Hematopoietic multipotent progenitor cell (in vitro differentiated cells): Measurements from ENCODE around the gene METAP2. TPM values are rescaled to one million over a fixed set of nuclear protein-coding genes. Genes with fewer than 3 reads are reported as not detected.
A peak's percentile ranks its signal among the peaks of the same experiment; 100 is the strongest.
"Not testable (repeated sequence)": the region's sequence is repeated elsewhere in the genome, so short reads cannot be mapped to it uniquely, and the experiment has no call there.

ENCODE experiments used
- DNase-seq, 3 donors: peaks; one replicate each; pipeline ENCODE4 v3.0.0-alpha.2; 2011 to 2015; ENCODE audit warnings: low read depth in 2 of 3, low spot score in 2 of 3
- total RNA-seq: library from RNA; depleted of rRNA; stranded (reverse); fragments of >200 nt; gene quantifications from one replicate; pipeline ENCODE4 v1.2.3, GENCODE V29; 2012

Gene METAP2
- total RNA-seq, 1 donor, result 20.5 TPM

- DNase-seq, result no peak
These were observed 11.9 kb upstream of the METAP2 start for GRCh38 chr12:95462081-95462480.

- no peak for DNase-seq
These were observed 11.4 kb upstream of the METAP2 start for GRCh38 chr12:95462551-95462950.

GRCh38 chr12:95463050-95463449, 10.9 kb upstream of the METAP2 start:
- DNase-seq, result no peak

GRCh38 chr12:95463776-95464175, 10.2 kb upstream of the METAP2 start:
- DNase-seq, result not testable (repeated sequence)

- no peak for DNase-seq
These were observed 8.7 kb upstream of the METAP2 start for GRCh38 chr12:95465275-95465674.

GRCh38 chr12:95470300-95470699, 3.7 kb upstream of the METAP2 start:
- DNase-seq, result no peak

- DNase-seq, result peak; percentile 31 to 48 (median 44)
These were observed 595 bp upstream of the METAP2 start for GRCh38 chr12:95473231-95473883.

GRCh38 chr12:95474660-95474958, 657 bp downstream of the METAP2 start:
- no peak for DNase-seq

GRCh38 chr12:95480230-95480629, 6.3 kb downstream of the METAP2 start:
- DNase-seq, result peak in 1 of 3 donors; percentile 6

GRCh38 chr12:95481072-95481471, 7.1 kb downstream of the METAP2 start:
- DNase-seq, result peak in 1 of 3 donors; percentile 3

GRCh38 chr12:95481888-95482287, 7.9 kb downstream of the METAP2 start:
- no peak for DNase-seq

GRCh38 chr12:95482564-95482963, 8.6 kb downstream of the METAP2 start:
- DNase-seq, result not testable (repeated sequence)

- DNase-seq, result no peak
These were observed 10.6 kb downstream of the METAP2 start for GRCh38 chr12:95484524-95484923.

- DNase-seq, result no peak
These were observed 13.1 kb downstream of the METAP2 start for GRCh38 chr12:95487024-95487423.

- DNase-seq, result no peak
These were observed 18.5 kb downstream of the METAP2 start for GRCh38 chr12:95492462-95492861.

- DNase-seq, result no peak
These were observed 20.9 kb downstream of the METAP2 start for GRCh38 chr12:95494888-95495287.

- no peak for DNase-seq
These were observed 21.5 kb downstream of the METAP2 start for GRCh38 chr12:95495433-95495832.

GRCh38 chr12:95497031-95497430, 23.1 kb downstream of the METAP2 start:
- DNase-seq, result no peak

- DNase-seq, result no peak
These were observed 25.0 kb downstream of the METAP2 start for GRCh38 chr12:95498968-95499367.

- DNase-seq, result no peak
These were observed 25.8 kb downstream of the METAP2 start for GRCh38 chr12:95499772-95500171.

- no peak for DNase-seq
These were observed 30.2 kb downstream of the METAP2 start for GRCh38 chr12:95504140-95504539.

GRCh38 chr12:95505039-95505438, 31.1 kb downstream of the METAP2 start:
- no peak for DNase-seq
